Measurements from ENCODE around the gene PSRC1.

PSRC1 gene

DNA sequence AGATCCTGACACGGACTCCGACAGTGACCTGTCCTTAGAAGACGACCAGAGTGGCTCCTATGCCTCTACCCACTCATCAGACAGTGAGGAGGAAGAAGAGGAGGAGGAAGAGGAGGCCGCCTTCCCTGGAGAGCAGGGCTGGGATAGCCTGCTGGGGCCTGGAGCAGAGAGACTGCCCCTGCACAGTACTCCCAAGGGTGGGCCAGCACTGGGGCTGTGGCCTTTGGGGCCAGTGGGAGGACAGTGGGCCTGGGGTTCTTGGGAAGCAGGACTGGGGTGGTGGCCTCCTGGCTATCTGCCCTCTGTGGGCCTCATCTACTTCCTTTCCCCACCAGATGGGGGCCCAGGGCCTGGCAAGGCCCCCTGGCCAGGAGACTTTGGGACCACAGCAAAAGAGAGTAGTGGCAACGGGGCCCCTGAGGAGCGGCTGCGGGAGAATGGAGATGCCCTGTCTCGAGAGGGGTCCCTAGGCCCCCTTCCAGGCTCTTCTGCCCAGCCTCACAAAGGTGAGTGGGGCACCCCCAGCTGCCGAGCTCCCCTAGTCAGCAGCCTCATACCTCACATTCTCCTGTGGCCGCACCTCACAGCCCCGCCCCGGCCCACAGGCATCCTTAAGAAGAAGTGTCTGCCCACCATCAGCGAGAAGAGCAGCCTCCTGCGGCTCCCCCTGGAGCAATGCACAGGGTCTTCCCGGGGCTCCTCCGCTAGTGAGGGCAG, 10.0 kb downstream of the PSRC1 start:
- DNase-seq = no peak

- no peak for DNase-seq
Measured at GRCh38 chr1:109272021-109272799, 10.7 kb downstream of the PSRC1 start.

- DNase-seq = no peak
Measured at GRCh38 chr1:109271458-109271857, 11.5 kb downstream of the PSRC1 start.

- DNase-seq = no peak
Measured at GRCh38 chr1:109270623-109271317, 12.2 kb downstream of the PSRC1 start.

DNA sequence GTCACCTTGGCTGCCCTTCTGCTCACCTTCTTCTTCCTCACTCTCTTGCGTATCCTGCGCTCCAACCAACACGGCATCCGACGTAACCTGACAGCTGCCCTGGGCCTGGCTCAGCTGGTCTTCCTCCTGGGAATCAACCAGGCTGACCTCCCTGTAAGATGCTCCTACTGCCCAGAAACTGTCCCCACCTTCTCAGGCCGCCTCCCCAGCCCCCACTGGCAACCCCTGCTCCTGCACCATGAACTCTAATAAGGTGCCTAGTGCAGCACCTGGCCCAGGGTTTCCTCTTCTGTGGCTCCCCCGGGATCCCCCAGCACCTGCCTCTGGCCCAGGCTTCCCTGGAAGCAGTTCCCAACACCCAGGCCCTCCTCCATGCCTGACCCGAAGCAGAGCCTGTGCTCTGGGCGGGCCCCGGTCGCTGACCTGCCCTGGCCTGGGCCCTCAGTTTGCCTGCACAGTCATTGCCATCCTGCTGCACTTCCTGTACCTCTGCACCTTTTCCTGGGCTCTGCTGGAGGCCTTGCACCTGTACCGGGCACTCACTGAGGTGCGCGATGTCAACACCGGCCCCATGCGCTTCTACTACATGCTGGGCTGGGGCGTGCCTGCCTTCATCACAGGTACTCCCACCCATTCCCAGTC, 12.8 kb downstream of the PSRC1 start:
- DNase-seq = no peak

DNA sequence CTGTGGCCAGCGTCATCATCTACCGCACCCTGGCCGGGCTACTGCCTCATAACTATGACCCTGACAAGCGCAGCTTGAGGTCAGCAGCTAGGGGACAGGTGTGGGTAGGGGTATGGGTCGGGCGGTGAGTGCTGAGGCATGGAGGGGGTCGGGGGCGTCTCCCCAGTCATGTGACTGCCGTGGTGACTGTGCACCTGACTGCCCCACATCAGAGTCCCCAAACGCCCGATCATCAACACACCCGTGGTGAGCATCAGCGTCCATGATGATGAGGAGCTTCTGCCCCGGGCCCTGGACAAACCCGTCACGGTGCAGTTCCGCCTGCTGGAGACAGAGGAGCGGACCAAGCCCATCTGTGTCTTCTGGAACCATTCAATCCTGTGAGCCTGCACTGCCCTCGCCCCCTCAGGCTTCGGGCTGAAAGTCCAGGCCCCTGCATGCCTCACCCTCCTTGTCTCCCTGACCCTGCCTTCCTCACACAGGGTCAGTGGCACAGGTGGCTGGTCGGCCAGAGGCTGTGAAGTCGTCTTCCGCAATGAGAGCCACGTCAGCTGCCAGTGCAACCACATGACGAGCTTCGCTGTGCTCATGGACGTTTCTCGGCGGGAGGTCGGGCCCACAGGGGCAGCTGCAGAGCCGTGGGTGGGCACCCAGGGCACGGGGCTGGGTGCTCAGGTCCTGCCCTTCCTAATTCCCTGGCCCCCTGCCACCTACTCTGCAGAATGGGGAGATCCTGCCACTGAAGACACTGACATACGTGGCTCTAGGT, 13.5 kb downstream of the PSRC1 start:
- DNase-seq = no peak

DNA sequence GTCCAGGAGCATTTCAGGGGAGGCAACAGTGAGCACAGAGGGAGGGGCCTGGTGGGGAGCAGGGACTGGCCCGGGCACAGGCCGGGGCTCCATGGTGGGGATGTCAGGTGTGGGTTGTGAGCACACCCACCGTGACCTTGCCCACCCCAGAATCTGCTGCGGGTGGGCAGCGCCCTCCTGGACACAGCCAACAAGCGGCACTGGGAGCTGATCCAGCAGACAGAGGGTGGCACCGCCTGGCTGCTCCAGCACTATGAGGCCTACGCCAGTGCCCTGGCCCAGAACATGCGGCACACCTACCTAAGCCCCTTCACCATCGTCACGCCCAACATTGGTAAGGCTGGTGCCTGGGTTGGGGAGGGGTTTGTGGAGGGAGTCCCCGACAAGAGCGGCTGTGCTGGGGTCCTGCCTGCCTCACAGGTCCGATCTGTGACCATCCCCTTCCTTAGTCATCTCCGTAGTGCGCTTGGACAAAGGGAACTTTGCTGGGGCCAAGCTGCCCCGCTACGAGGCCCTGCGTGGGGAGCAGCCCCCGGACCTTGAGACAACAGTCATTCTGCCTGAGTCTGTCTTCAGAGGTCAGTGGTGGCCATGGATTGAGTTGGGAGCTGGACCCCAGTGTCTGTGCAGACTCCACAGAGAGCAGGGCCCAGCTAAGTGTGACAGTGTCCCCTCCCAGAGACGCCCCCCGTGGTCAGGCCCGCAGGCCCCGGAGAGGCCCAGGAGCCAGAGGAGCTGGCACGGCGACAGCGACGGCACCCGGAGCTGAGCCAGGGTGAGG, 14.3 kb downstream of the PSRC1 start:
- peak in 5 of 51 donors; percentile 19 to 51 (median 39) for DNase-seq

- DNase-seq = no peak
Measured at GRCh38 chr1:109267743-109268300, 15.1 kb downstream of the PSRC1 start.

- peak in 1 of 51 donors; percentile 59 for DNase-seq
Measured at GRCh38 chr1:109266965-109267364, 16.0 kb downstream of the PSRC1 start.

- DNase-seq = no peak
Measured at GRCh38 chr1:109265741-109266330, 17.1 kb downstream of the PSRC1 start.

GRCh38 chr1:109265016-109265415, 17.9 kb downstream of the PSRC1 start:
- DNase-seq = no peak

GRCh38 chr1:109264379-109264755, 18.6 kb downstream of the PSRC1 start:
- DNase-seq = no peak

DNA sequence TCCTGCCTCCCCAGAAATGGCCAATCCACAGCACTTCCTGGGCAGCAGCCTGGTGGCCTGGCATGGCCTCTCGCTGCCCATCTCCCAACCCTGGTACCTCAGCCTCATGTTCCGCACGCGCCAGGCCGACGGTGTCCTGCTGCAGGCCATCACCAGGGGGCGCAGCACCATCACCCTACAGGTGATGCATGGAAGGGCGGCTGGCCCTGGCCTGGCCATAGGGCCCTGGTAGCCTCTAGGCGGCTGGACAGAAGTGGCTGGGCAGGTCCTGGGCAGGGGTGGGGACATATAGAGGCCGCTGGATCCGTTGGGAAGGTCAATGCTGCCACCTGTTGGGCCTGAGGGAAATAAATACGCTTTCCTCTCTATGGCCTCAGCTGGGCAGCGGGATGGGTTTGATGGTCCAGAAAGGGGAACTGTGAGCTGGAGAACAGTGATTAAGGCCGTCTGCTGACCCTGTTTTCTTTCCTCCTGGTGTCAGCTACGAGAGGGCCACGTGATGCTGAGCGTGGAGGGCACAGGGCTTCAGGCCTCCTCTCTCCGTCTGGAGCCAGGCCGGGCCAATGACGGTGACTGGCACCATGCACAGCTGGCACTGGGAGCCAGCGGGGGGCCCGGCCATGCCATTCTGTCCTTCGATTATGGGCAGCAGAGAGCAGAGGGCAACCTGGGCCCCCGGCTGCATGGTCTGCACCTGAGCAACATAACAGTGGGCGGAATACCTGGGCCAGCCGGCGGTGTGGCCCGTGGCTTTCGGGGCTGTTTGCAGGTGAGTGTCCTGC, 19.2 kb downstream of the PSRC1 start:
- peak in 48 of 51 donors; percentile 30 to 94 (median 72) for DNase-seq

DNA sequence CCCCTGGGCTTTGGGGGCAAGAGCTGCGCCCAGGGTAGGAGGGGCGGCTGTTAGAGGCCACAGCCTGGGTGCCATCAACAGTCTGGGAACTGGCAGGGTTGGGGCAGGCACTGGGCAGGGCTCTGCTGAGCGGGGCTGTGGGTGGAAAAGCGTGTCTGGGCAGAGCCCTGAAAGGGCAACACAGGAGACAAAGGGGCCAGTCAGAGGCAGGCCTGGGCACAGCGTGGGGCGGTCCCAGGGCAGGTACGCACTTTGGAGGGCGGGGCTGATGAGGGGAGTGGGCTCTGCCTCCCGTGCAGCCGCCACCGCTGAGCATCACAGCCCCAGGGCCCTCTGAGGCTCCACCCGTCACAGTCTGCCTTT, 19.7 kb downstream of the PSRC1 start:
- peak in 3 of 51 donors; percentile 53 to 62 (median 53) for DNase-seq

DNA sequence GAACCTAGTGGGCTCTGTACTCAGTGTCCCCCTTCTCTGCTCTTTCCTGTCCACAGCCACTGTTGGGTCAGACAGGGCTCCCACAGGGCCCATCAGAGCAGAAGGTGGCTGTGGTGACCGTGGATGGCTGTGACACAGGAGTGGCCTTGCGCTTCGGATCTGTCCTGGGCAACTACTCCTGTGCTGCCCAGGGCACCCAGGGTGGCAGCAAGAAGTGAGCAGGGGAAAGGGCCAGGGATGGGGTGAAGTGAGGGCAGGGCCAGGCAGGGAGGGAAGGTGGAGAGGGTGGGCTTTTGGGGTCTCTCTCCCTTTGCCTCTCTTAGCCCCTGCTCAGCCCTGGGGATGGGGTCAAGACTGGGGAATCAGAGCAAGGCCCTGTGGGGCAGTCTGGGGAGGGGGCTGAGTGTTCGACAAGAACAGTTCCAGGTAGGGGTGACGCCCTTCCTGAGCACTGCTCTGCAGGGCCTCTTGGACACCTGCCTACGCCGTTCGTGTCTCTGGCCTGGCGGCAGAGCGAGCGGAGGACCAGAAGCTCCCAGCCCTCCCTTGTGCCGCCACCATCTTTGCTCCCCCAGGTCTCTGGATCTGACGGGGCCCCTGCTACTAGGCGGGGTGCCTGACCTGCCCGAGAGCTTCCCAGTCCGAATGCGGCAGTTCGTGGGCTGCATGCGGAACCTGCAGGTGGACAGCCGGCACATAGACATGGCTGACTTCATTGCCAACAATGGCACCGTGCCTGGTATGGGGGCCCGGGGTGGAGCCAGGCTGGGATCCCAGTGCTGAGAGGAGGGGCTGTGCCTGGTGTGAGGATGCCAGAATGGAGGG, 20.5 kb downstream of the PSRC1 start:
- peak in 1 of 51 donors; percentile 32 for DNase-seq

DNA sequence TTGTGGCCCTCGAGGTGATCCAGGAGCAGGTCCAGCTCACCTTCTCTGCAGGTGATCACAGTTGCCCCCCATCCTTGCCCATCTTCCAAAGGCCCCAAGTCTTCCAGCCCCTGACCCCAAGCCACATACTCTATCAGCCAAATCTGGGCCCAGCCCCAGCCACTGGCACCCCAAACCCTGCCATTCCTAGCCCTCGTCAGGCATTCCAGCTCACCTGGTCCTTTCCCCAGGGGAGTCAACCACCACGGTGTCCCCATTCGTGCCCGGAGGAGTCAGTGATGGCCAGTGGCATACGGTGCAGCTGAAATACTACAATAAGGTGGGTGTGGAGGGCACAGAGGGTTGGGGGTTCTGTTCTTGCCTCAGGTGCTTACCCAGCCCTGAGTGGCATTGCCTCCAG, 21.4 kb downstream of the PSRC1 start:
- no peak for DNase-seq

DNA sequence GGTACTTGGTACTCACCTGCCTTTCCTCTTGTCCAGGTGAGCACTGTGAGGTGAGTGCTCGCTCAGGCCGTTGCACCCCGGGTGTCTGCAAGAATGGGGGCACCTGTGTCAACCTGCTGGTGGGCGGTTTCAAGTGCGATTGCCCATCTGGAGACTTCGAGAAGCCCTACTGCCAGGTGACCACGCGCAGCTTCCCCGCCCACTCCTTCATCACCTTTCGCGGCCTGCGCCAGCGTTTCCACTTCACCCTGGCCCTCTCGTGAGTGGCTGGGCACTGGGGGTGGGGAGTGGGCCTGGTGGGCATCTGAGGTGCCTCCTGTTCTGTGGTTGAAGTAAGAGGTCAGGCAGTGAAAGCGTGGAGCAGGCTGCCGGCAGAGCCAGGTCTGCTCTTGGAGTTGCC, 21.9 kb downstream of the PSRC1 start:
- DNase-seq = no peak
